ENCODE measurements around the gene NODAL.

Gene NODAL

DNA sequence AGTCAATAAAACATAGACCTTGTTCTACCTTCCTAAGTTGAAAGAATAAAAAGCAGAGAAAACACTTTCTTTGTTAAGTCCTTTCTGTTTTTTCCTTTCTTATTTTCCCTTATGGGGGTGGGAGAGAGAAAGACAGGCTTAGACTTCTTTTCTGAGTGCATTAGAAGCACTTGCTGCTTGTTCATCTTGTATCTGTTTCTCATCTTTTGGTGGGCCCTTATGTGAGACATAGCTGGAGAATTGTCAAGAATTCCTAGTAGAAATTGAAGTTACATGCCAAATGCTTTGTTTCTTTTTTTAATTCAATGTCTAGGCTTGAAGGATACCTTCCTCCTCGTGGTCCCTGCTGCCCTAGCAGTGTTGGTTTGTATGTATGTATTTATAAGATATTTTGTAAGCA lies 30.9 kb downstream of the NODAL start:
- Histone ChIP-seq H3K9ac (ENCODE audit: low read depth in 1 of 2, low read length in 2 of 2) (no peak overlapping the region), H3K27me3 (ENCODE audit: control insufficient read depth in 2 of 2, insufficient read depth in 2 of 2, low read length in 2 of 2) (no peaks in the 10 kb centered on the region), H3K4me3 (ENCODE audit: low read length in 2 of 2) (no peak overlapping the region), H3K9me3 (ENCODE audit: control insufficient read depth in 2 of 2, low read length in 2 of 2) (no peaks in the 10 kb centered on the region), H3K4me1 (ENCODE audit: control insufficient read depth in 2 of 2, insufficient read depth in 2 of 2, low read length in 2 of 2) (peaks cover 10% of the 10 kb centered on the region in 2 donors), H3K36me3 (ENCODE audit: control insufficient read depth in 2 of 2, insufficient read depth in 2 of 2, low read length in 2 of 2) (peaks cover 4 to 10% of the 10 kb centered on the region in 2 donors), H3K27ac (ENCODE audit: low read depth in 2 of 2, low read length in 2 of 2) (no peak overlapping the region)

GRCh38 chr10:70409772-70410171 lies 31.7 kb downstream of the NODAL start:
- H3K9ac ChIP-seq (ENCODE audit: low read depth in 1 of 2, low read length in 2 of 2) = no peak overlapping the region
- peaks cover 4 to 10% of the 10 kb centered on the region in 2 donors for H3K36me3 ChIP-seq (ENCODE audit: control insufficient read depth in 2 of 2, insufficient read depth in 2 of 2, low read length in 2 of 2)
- H3K27ac ChIP-seq (ENCODE audit: low read depth in 2 of 2, low read length in 2 of 2) = no peak overlapping the region
- H3K9me3 ChIP-seq (ENCODE audit: control insufficient read depth in 2 of 2, low read length in 2 of 2) = no peaks in the 10 kb centered on the region
- H3K4me3 ChIP-seq (ENCODE audit: low read length in 2 of 2) = no peak overlapping the region
- H3K27me3 ChIP-seq (ENCODE audit: control insufficient read depth in 2 of 2, insufficient read depth in 2 of 2, low read length in 2 of 2) = no peaks in the 10 kb centered on the region
- peaks cover 14 to 16% of the 10 kb centered on the region in 2 donors for H3K4me1 ChIP-seq (ENCODE audit: control insufficient read depth in 2 of 2, insufficient read depth in 2 of 2, low read length in 2 of 2)

DNA sequence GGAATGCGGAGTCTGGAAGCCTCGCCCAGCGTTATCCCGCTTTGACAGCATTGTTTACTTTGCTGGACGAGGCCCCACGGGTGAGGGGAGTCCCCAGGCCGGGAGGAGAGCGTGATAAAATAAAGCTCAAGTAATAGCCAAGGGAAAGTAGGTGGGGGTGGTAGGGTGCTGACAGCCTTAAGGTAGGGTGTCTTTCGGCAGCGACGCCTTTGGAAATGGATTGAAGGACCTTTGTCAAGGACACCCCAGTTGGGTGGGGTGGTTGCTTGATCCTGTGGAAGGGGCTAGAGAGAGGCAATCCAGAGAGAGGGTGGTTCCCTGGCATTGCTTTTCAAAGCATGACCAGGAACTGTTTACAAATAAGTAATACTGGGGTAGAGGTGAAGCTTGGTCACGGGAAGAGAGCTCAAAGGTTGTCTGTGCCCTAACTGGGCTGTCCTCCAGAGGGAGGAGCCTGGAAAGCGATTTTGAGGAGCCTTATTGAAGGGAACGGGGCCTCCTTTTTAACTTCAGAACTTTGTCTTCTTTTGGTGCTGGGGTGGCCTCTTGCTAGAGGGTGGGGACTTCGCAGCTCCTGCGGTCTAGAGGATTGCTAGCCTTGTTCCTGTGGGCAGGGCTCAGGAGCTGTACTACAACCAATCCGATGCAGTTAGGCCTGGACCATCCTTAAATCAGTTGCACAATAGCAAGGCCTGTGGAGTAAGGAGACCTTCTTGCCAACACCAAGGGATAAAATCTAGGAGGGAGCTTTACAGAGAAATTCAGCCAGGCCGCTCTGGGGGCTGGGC lies 36.2 kb downstream of the NODAL start:
- H3K36me3 ChIP-seq (ENCODE audit: control insufficient read depth in 2 of 2, insufficient read depth in 2 of 2, low read length in 2 of 2) = peaks cover 0 to 4% of the 10 kb centered on the region in 2 donors
- H3K27ac ChIP-seq (ENCODE audit: low read depth in 2 of 2, low read length in 2 of 2) = peak overlapping the region; percentile 98 to 99
- H3K4me1 ChIP-seq (ENCODE audit: control insufficient read depth in 2 of 2, insufficient read depth in 2 of 2, low read length in 2 of 2) = peaks cover 17 to 19% of the 10 kb centered on the region in 2 donors
- peak overlapping the region; percentile 95 to 96 for H3K4me3 ChIP-seq (ENCODE audit: low read length in 2 of 2)
- H3K27me3 ChIP-seq (ENCODE audit: control insufficient read depth in 2 of 2, insufficient read depth in 2 of 2, low read length in 2 of 2) = no peaks in the 10 kb centered on the region
- H3K9me3 ChIP-seq (ENCODE audit: control insufficient read depth in 2 of 2, low read length in 2 of 2) = no peaks in the 10 kb centered on the region
- peak overlapping the region; percentile 98 to 99 for H3K9ac ChIP-seq (ENCODE audit: low read depth in 1 of 2, low read length in 2 of 2)

GRCh38 chr10:70404787-70405036 lies 36.8 kb downstream of the NODAL start:
- Histone ChIP-seq H3K27ac (ENCODE audit: low read depth in 2 of 2, low read length in 2 of 2) (peak overlapping the region; percentile 98 to 99), H3K9ac (ENCODE audit: low read depth in 1 of 2, low read length in 2 of 2) (peak overlapping the region; percentile 98 to 99), H3K27me3 (ENCODE audit: control insufficient read depth in 2 of 2, insufficient read depth in 2 of 2, low read length in 2 of 2) (no peaks in the 10 kb centered on the region), H3K4me3 (ENCODE audit: low read length in 2 of 2) (peak overlapping the region; percentile 95 to 96), H3K36me3 (ENCODE audit: control insufficient read depth in 2 of 2, insufficient read depth in 2 of 2, low read length in 2 of 2) (peaks cover 0 to 2% of the 10 kb centered on the region in 2 donors), H3K9me3 (ENCODE audit: control insufficient read depth in 2 of 2, low read length in 2 of 2) (no peaks in the 10 kb centered on the region), H3K4me1 (ENCODE audit: control insufficient read depth in 2 of 2, insufficient read depth in 2 of 2, low read length in 2 of 2) (peaks cover 17 to 19% of the 10 kb centered on the region in 2 donors)

DNA sequence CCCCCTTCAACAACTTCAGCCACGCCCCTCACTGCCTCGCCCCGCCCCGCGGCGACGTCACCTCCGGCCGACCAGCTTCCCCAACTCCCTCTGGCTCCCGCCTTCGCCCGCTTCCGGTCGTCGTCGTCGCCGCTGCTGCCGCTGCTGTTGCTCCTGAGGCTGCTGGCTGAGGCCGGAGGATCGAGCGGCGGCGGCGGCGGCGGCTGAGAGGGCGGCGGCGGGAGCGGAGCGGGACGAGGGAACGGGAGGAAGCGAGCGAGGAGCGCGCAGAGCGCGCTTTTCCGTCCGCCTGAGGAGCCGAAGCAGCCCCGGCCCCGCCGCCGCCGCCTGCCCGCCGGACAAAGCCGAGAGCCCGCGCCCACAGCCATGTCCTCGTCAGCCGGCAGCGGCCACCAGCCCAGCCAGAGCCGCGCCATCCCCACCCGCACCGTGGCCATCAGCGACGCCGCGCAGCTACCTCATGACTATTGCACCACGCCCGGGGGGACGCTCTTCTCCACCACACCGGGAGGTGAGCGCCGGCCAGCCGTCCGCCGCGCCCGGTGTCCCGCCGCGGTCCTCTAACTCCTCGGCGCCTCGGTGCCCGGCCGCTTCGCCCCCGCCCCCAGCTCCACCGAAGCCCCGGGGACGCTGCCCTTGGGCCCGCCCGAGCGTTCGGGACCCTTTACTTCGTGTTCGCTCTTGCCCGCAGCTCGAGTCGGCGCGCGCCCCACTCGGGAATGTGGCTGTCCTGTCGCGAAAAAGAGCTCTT lies 37.3 kb downstream of the NODAL start, which contains the start of gene EIF4EBP2:
Gene EIF4EBP2, plus strand, starts transcription at position 110 of the 751 bp plus-strand sequence. Its CDS starts 257 bp downstream, at position 367.
- H3K9me3 ChIP-seq (ENCODE audit: control insufficient read depth in 2 of 2, low read length in 2 of 2) = no peaks in the 10 kb centered on the region
- H3K4me3 ChIP-seq (ENCODE audit: low read length in 2 of 2) = peak within 1 kb of the TSS; percentile 95 to 96
- H3K9ac ChIP-seq (ENCODE audit: low read depth in 1 of 2, low read length in 2 of 2) = peak within 1 kb of the TSS; percentile 98 to 99
- H3K36me3 ChIP-seq (ENCODE audit: control insufficient read depth in 2 of 2, insufficient read depth in 2 of 2, low read length in 2 of 2) = no peaks in the 10 kb centered on the region
- H3K4me1 ChIP-seq (ENCODE audit: control insufficient read depth in 2 of 2, insufficient read depth in 2 of 2, low read length in 2 of 2) = peaks cover 17 to 19% of the 10 kb centered on the region in 2 donors
- peak within 1 kb of the TSS; percentile 98 to 99 for H3K27ac ChIP-seq (ENCODE audit: low read depth in 2 of 2, low read length in 2 of 2)
- no peaks in the 10 kb centered on the region for H3K27me3 ChIP-seq (ENCODE audit: control insufficient read depth in 2 of 2, insufficient read depth in 2 of 2, low read length in 2 of 2)

GRCh38 chr10:70403483-70404035 lies 37.9 kb downstream of the NODAL start:
- no peaks in the 10 kb centered on the region for H3K36me3 ChIP-seq (ENCODE audit: control insufficient read depth in 2 of 2, insufficient read depth in 2 of 2, low read length in 2 of 2)
- peaks cover 17 to 19% of the 10 kb centered on the region in 2 donors for H3K4me1 ChIP-seq (ENCODE audit: control insufficient read depth in 2 of 2, insufficient read depth in 2 of 2, low read length in 2 of 2)
- no peaks in the 10 kb centered on the region for H3K27me3 ChIP-seq (ENCODE audit: control insufficient read depth in 2 of 2, insufficient read depth in 2 of 2, low read length in 2 of 2)
- H3K4me3 ChIP-seq (ENCODE audit: low read length in 2 of 2) = peak overlapping the region; percentile 71 to 95
- H3K9me3 ChIP-seq (ENCODE audit: control insufficient read depth in 2 of 2, low read length in 2 of 2) = no peaks in the 10 kb centered on the region
- H3K27ac ChIP-seq (ENCODE audit: low read depth in 2 of 2, low read length in 2 of 2) = peak overlapping the region in 1 of 2 donors; percentile 43
- H3K9ac ChIP-seq (ENCODE audit: low read depth in 1 of 2, low read length in 2 of 2) = peak overlapping the region; percentile 53 to 56

DNA sequence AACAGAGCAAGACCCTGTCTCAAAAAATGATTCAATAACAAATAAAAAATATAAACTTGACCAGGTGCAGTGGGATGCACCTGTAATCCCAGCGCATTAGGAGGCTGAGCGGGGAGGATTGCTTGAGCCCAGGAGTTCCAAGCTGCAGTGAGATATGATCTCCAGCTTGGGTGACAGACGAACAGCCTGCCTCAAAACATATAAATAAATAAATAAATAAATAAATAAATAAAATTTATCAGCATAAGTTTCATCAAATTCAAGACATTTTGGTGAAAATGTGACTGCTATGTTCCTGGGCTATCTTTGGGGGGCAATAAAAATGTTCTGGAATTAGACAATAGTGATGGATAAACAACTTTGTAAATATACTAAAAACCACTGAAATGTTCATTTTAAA lies 42.3 kb downstream of the NODAL start:
- Histone ChIP-seq H3K9ac (ENCODE audit: low read depth in 1 of 2, low read length in 2 of 2) (no peak overlapping the region), H3K27me3 (ENCODE audit: control insufficient read depth in 2 of 2, insufficient read depth in 2 of 2, low read length in 2 of 2) (no peaks in the 10 kb centered on the region), H3K27ac (ENCODE audit: low read depth in 2 of 2, low read length in 2 of 2) (no peak overlapping the region), H3K4me3 (ENCODE audit: low read length in 2 of 2) (no peak overlapping the region), H3K36me3 (ENCODE audit: control insufficient read depth in 2 of 2, insufficient read depth in 2 of 2, low read length in 2 of 2) (no peaks in the 10 kb centered on the region), H3K9me3 (ENCODE audit: control insufficient read depth in 2 of 2, low read length in 2 of 2) (no peaks in the 10 kb centered on the region), H3K4me1 (ENCODE audit: control insufficient read depth in 2 of 2, insufficient read depth in 2 of 2, low read length in 2 of 2) (peaks cover 4 to 5% of the 10 kb centered on the region in 2 donors)

GRCh38 chr10:70396140-70396539 lies 45.3 kb downstream of the NODAL start:
- H3K27me3 ChIP-seq (ENCODE audit: control insufficient read depth in 2 of 2, insufficient read depth in 2 of 2, low read length in 2 of 2) = no peaks in the 10 kb centered on the region
- H3K4me1 ChIP-seq (ENCODE audit: control insufficient read depth in 2 of 2, insufficient read depth in 2 of 2, low read length in 2 of 2) = peaks cover 0 to 3% of the 10 kb centered on the region in 2 donors
- no peak overlapping the region for H3K4me3 ChIP-seq (ENCODE audit: low read length in 2 of 2)
- no peak overlapping the region for H3K9ac ChIP-seq (ENCODE audit: low read depth in 1 of 2, low read length in 2 of 2)
- H3K27ac ChIP-seq (ENCODE audit: low read depth in 2 of 2, low read length in 2 of 2) = no peak overlapping the region
- H3K36me3 ChIP-seq (ENCODE audit: control insufficient read depth in 2 of 2, insufficient read depth in 2 of 2, low read length in 2 of 2) = no peaks in the 10 kb centered on the region
- no peaks in the 10 kb centered on the region for H3K9me3 ChIP-seq (ENCODE audit: control insufficient read depth in 2 of 2, low read length in 2 of 2)

- Histone ChIP-seq H3K4me1 (ENCODE audit: control insufficient read depth in 2 of 2, insufficient read depth in 2 of 2, low read length in 2 of 2) (peaks cover 0 to 6% of the 10 kb centered on the region in 2 donors), H3K36me3 (ENCODE audit: control insufficient read depth in 2 of 2, insufficient read depth in 2 of 2, low read length in 2 of 2) (no peaks in the 10 kb centered on the region), H3K9ac (ENCODE audit: low read depth in 1 of 2, low read length in 2 of 2) (no peak overlapping the region), H3K9me3 (ENCODE audit: control insufficient read depth in 2 of 2, low read length in 2 of 2) (no peaks in the 10 kb centered on the region), H3K27ac (ENCODE audit: low read depth in 2 of 2, low read length in 2 of 2) (no peak overlapping the region), H3K27me3 (ENCODE audit: control insufficient read depth in 2 of 2, insufficient read depth in 2 of 2, low read length in 2 of 2) (no peaks in the 10 kb centered on the region), H3K4me3 (ENCODE audit: low read length in 2 of 2) (no peak overlapping the region)
Measured at GRCh38 chr10:70391654-70392053, 49.8 kb downstream of the NODAL start.

Measured in mucosa of rectum (tissue), 2 donors.